Peyer's patch (tissue), 4 donors: ENCODE data around the gene RIN1.

Source experiments
- CTCF ChIP-seq, 6 experiments: fragments of 450-650 bp in 4 of 6; fragments of 200-600 bp in 2 of 6; sonication (generic) in 1 of 6; IDR thresholded peaks; one replicate each; pipeline ENCODE4 v1.5.1; 2017 to 2019; ENCODE audit warnings: antibody characterized with exemption in 6 of 6, mild to moderate bottlenecking in 3 of 6, moderate library complexity in 1 of 6
- POLR2A ChIP-seq, 2 donors: fragments of 450-650 bp; IDR thresholded peaks; one replicate each; pipeline ENCODE4 v1.5.1; 2017; ENCODE audit warnings: antibody characterized with exemption in 2 of 2, mild to moderate bottlenecking in 2 of 2, moderate library complexity in 2 of 2

- no peak for TF ChIP-seq CTCF (IDR thresholded peaks at IDR 0.05)
- no peak for TF ChIP-seq POLR2A (IDR thresholded peaks at IDR 0.05)
Measured at GRCh38 chr11:66349084-66349386, 12.8 kb upstream of the RIN1 start.
